ENCODE results near the gene ADARB2. TPM values are rescaled to one million over a fixed set of nuclear protein-coding genes. Genes with fewer than 3 reads are reported as not detected.
A peak's percentile ranks its signal among the peaks of the same experiment; 100 is the strongest.

ADARB2 gene
- total and polyA plus RNA-seq, 10 of the 15 experiments (the other 5 are each of a cell fraction or from before 2014, with no cell fraction given), result 0.02 to 4.1 (median 0.76) TPM

DNA sequence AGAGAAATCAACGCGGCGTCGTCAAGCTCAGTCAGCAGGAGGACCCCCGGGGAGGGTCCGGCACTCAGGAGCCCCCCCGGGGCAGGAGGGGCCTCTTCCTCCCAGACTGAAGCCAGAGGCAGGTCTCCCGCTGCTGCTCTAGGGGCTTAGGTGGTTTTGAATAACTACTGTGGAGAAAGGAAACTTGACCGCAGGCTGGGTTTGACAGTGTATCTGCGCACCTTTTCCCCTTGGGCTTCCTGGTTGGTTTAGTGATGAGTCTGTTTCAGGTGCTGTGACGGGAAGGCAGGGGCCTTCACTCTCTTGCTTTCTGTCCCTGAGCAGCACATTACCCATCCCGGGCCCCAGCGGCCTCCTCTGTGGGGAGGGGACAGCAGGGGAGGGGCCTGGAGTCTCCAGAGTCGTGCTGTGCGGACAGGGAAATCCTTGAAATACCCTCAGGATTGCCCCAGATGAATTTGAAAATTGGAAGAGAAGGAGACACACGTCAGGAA lies 262.2 kb downstream of the ADARB2 start:
- no peaks in the 10 kb centered on the region; the same call in 2 of the 3 replicates for H3K9me3 ChIP-seq (replicated peaks; ENCODE audit: control insufficient read depth, insufficient read depth, low read length)
- peak; percentile 40 for ATAC-seq
- H3K36me3 ChIP-seq (ENCODE audit: control insufficient read depth in 2 of 2, insufficient read depth in 2 of 2, low read length in 1 of 2), result no peaks in the 10 kb centered on the region
- H3K79me2 ChIP-seq (ENCODE audit: control insufficient read depth, insufficient read depth, low read length), result no peaks in the 10 kb centered on the region
- no peaks in the 10 kb centered on the region for H3K4me1 ChIP-seq (ENCODE audit: control insufficient read depth, insufficient read depth, low read length)
- intact Hi-C loops (cut with micrococcal nuclease; ENCODE audit: unreplicated experiment), result no loop called here
- no peak overlapping the region for H3K9ac ChIP-seq (ENCODE audit: control insufficient read depth, insufficient read depth, low read length)
- H3K4me3 ChIP-seq, result no peak overlapping the region
- DNase-seq (ENCODE audit: low read depth, low spot score), result no peak
- no peak for FAIRE-seq
- in situ Hi-C loops (cut with MboI), result no loop called here
- H3K27ac ChIP-seq (ENCODE audit: control insufficient read depth, insufficient read depth), result no peak overlapping the region
- TF ChIP-seq MXI1 (IDR thresholded peaks at IDR 0.05; ENCODE audit: low read depth, low read length) (no peak), PML (IDR thresholded peaks at IDR 0.05; ENCODE audit: low read length) (no peak), CREM (IDR thresholded peaks at IDR 0.05; ENCODE audit: low read depth) (no peak), HDAC6 (IDR thresholded peaks at IDR 0.05; ENCODE audit: unreplicated experiment) (no peak), POLR2AphosphoS2 (IDR thresholded peaks at IDR 0.05; ENCODE audit: low read depth, low read length) (no peak), BCL11A (IDR thresholded peaks at IDR 0.05; ENCODE audit: low read depth, low read length) (no peak), SREBF2 (IDR thresholded peaks at IDR 0.05; ENCODE audit: low read length) (no peak), ZNF384 (IDR thresholded peaks at IDR 0.05; ENCODE audit: borderline replicate concordance, low read depth, low read length) (no peak), NFXL1 (IDR thresholded peaks at IDR 0.05; ENCODE audit: borderline replicate concordance) (no peak), ZNF207 (IDR thresholded peaks at IDR 0.05; ENCODE audit: borderline replicate concordance) (no peak)
- TF ChIP-seq, protein P1, sequence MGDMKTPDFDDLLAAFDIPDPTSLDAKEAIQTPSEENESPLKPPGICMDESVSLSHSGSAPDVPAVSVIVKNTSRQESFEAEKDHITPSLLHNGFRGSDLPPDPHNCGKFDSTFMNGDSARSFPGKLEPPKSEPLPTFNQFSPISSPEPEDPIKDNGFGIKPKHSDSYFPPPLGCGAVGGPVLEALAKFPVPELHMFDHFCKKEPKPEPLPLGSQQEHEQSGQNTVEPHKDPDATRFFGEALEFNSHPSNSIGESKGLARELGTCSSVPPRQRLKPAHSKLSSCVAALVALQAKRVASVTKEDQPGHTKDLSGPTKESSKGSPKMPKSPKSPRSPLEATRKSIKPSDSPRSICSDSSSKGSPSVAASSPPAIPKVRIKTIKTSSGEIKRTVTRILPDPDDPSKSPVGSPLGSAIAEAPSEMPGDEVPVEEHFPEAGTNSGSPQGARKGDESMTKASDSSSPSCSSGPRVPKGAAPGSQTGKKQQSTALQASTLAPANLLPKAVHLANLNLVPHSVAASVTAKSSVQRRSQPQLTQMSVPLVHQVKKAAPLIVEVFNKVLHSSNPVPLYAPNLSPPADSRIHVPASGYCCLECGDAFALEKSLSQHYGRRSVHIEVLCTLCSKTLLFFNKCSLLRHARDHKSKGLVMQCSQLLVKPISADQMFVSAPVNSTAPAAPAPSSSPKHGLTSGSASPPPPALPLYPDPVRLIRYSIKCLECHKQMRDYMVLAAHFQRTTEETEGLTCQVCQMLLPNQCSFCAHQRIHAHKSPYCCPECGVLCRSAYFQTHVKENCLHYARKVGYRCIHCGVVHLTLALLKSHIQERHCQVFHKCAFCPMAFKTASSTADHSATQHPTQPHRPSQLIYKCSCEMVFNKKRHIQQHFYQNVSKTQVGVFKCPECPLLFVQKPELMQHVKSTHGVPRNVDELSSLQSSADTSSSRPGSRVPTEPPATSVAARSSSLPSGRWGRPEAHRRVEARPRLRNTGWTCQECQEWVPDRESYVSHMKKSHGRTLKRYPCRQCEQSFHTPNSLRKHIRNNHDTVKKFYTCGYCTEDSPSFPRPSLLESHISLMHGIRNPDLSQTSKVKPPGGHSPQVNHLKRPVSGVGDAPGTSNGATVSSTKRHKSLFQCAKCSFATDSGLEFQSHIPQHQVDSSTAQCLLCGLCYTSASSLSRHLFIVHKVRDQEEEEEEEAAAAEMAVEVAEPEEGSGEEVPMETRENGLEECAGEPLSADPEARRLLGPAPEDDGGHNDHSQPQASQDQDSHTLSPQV (IDR thresholded peaks at IDR 0.05), result no peak
- TF ChIP-seq, protein P2, sequence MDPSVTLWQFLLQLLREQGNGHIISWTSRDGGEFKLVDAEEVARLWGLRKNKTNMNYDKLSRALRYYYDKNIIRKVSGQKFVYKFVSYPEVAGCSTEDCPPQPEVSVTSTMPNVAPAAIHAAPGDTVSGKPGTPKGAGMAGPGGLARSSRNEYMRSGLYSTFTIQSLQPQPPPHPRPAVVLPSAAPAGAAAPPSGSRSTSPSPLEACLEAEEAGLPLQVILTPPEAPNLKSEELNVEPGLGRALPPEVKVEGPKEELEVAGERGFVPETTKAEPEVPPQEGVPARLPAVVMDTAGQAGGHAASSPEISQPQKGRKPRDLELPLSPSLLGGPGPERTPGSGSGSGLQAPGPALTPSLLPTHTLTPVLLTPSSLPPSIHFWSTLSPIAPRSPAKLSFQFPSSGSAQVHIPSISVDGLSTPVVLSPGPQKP (IDR thresholded peaks at IDR 0.05; ENCODE audit: low read depth, low read length), result no peak
- CTCF ChIA-PET, result interaction anchor here (1.0 kb wide), 1 partner anchor 54 kb away, joined by 5 read pairs; no protein-coding TSS in a partner anchor
- no peaks in the 10 kb centered on the region for H3K27me3 ChIP-seq (replicated peaks in 1 of 2; ENCODE audit: control insufficient read depth in 2 of 2, insufficient read depth in 2 of 2, low read length in 1 of 2)
- POLR2A ChIA-PET, result no interaction called here
- 33% methylated on average over 16 of the region's 16 CpGs for WGBS (ENCODE audit: insufficient coverage, insufficient replicate concordance, low lambda C conversion rate, missing lambda C conversion rate)
- no peaks in the 10 kb centered on the region for H4K20me1 ChIP-seq (ENCODE audit: control insufficient read depth, insufficient read depth)
- H3K4me2 ChIP-seq (ENCODE audit: control insufficient read depth, insufficient read depth), result no peak overlapping the region
- H2AFZ ChIP-seq (ENCODE audit: control insufficient read depth, low read depth, low read length), result no peak overlapping the region
- no TSS peak for BruUV-seq (replicated peaks)
- RAD21 ChIA-PET (ENCODE audit: unreplicated experiment), result interaction anchor here (1.1 kb wide), 1 partner anchor 10 kb away, joined by 5 read pairs; no protein-coding TSS in a partner anchor
- SMC1A ChIA-PET (ENCODE audit: uncharacterized antibody, unreplicated experiment), result interaction anchor here (1.1 to 1.5 kb wide), 2 partner anchors 166 to 262 kb away, joined by 3 read pairs; partner anchors contain the start of gene ADARB2

Measured in GM12878 (cell line).